ENCODE data around the gene PAPOLB. TPM values are rescaled to one million over a fixed set of nuclear protein-coding genes. Genes with fewer than 3 reads are reported as not detected.

PAPOLB gene
- total RNA-seq, 1 donor from 2014 or later = not detected

DNA sequence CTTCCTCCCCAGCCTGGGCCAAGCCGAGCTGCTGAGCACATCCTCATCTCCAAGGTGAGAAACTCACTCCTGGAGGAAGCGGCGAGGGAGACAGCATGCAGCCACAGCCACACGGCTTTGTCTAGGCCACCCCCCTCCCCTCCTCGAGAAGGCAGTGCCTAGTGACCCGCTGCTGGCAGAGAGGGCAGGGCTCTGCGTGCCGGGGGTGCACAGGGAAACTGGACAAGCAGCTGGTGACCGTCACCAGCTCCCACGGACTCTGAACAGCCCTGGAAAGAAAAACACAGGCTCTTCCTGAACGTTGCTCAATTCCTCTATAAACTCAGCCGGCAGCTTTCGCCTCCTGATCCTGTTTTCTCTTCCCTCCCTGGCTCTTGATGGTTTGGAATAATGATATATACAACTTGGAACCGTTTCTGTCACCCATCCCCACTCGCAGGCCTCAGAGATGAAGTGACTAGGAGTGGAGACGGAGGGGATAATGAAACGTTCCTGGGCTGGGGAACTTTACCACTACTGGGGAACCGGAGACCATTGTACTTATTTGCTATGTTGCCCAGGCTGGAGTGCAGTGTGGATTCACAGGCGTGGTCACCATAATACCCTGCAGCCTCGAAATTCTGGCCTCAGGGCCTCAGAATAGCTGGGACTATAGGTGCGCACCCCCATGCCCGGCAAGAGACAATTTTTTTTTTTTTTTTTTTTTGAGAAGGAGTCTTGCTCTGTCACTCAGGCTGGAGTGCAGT, 19.3 kb downstream of the PAPOLB start:
- Histone ChIP-seq H3K4me1 (no peaks in the 10 kb centered on the region), H3K36me3 (no peaks in the 10 kb centered on the region), H3K9me3 (no peaks in the 10 kb centered on the region), H3K4me3 (no peak overlapping the region), H3K27ac (no peak overlapping the region), H3K27me3 (no peaks in the 10 kb centered on the region)
- DNase-seq (ENCODE audit: low spot score in 2 of 2) = no peak
- intact Hi-C loops (cut with DNase I) = no loop called here
- TF ChIP-seq, protein P1, sequence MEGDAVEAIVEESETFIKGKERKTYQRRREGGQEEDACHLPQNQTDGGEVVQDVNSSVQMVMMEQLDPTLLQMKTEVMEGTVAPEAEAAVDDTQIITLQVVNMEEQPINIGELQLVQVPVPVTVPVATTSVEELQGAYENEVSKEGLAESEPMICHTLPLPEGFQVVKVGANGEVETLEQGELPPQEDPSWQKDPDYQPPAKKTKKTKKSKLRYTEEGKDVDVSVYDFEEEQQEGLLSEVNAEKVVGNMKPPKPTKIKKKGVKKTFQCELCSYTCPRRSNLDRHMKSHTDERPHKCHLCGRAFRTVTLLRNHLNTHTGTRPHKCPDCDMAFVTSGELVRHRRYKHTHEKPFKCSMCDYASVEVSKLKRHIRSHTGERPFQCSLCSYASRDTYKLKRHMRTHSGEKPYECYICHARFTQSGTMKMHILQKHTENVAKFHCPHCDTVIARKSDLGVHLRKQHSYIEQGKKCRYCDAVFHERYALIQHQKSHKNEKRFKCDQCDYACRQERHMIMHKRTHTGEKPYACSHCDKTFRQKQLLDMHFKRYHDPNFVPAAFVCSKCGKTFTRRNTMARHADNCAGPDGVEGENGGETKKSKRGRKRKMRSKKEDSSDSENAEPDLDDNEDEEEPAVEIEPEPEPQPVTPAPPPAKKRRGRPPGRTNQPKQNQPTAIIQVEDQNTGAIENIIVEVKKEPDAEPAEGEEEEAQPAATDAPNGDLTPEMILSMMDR (IDR thresholded peaks at IDR 0.05) = no peak

GRCh38 chr7:4841836-4842235, 20.0 kb downstream of the PAPOLB start:
- Histone ChIP-seq H3K4me3 (no peak overlapping the region), H3K27me3 (no peaks in the 10 kb centered on the region), H3K36me3 (no peaks in the 10 kb centered on the region), H3K4me1 (no peaks in the 10 kb centered on the region), H3K27ac (no peak overlapping the region), H3K9me3 (no peaks in the 10 kb centered on the region)
- TF ChIP-seq, protein P1 (IDR thresholded peaks at IDR 0.05) = no peak
- DNase-seq (ENCODE audit: low spot score in 2 of 2) = no peak
- intact Hi-C loops (cut with DNase I) = no loop called here

GRCh38 chr7:4841007-4841784, 20.6 kb downstream of the PAPOLB start:
- no peak overlapping the region for H3K4me3 ChIP-seq
- intact Hi-C loops (cut with DNase I) = no loop called here
- no peaks in the 10 kb centered on the region for H3K27me3 ChIP-seq
- no peaks in the 10 kb centered on the region for H3K9me3 ChIP-seq
- TF ChIP-seq, protein P1 (IDR thresholded peaks at IDR 0.05) = no peak
- H3K4me1 ChIP-seq = no peaks in the 10 kb centered on the region
- H3K36me3 ChIP-seq = no peaks in the 10 kb centered on the region
- H3K27ac ChIP-seq = no peak overlapping the region
- no peak for DNase-seq (ENCODE audit: low spot score in 2 of 2)

DNA sequence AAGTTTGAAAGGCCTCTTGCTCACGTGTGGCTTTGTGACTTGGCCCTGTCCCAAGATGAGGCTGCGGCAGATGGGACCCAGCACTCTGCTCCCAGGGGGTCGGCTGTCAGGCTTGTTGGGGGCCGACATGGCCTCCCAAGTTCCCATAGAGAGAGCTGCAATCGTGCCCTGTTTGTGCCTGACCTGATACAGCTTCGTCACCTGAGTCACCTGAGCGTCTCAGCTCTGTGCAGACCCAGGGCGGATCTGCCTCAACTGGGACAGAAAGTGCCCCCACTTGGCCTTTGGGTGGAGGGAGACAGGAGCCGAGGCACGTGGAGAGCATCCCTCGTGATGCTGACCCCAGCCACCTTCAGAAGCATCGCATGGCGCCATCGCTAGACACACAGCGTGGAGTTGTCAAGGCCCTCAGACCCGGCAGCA, 21.7 kb downstream of the PAPOLB start:
- H3K27me3 ChIP-seq = no peaks in the 10 kb centered on the region
- DNase-seq (ENCODE audit: low spot score in 2 of 2) = no peak
- no peaks in the 10 kb centered on the region for H3K9me3 ChIP-seq
- TF ChIP-seq, protein P1 (IDR thresholded peaks at IDR 0.05) = no peak
- H3K4me1 ChIP-seq = no peaks in the 10 kb centered on the region
- no peak overlapping the region for H3K27ac ChIP-seq
- no peak overlapping the region for H3K4me3 ChIP-seq
- no peaks in the 10 kb centered on the region for H3K36me3 ChIP-seq
- intact Hi-C loops (cut with DNase I) = no loop called here

GRCh38 chr7:4838626-4839334, 23.1 kb downstream of the PAPOLB start:
- DNase-seq (ENCODE audit: low spot score in 2 of 2) = no peak
- Histone ChIP-seq H3K4me1 (no peaks in the 10 kb centered on the region), H3K27ac (no peak overlapping the region), H3K9me3 (no peaks in the 10 kb centered on the region), H3K27me3 (no peaks in the 10 kb centered on the region), H3K36me3 (peaks cover 0 to 5% of the 10 kb centered on the region in 2 donors), H3K4me3 (no peak overlapping the region)
- TF ChIP-seq, protein P1 (IDR thresholded peaks at IDR 0.05) = no peak
- intact Hi-C loops (cut with DNase I) = no loop called here

Data from ascending aorta (tissue), 2 donors.